Measurements from ENCODE around the gene CCDC141.
"Not testable (repeated sequence)": the region's sequence is repeated elsewhere in the genome, so short reads cannot be mapped to it uniquely, and the experiment has no call there.

The CCDC141 gene

DNA sequence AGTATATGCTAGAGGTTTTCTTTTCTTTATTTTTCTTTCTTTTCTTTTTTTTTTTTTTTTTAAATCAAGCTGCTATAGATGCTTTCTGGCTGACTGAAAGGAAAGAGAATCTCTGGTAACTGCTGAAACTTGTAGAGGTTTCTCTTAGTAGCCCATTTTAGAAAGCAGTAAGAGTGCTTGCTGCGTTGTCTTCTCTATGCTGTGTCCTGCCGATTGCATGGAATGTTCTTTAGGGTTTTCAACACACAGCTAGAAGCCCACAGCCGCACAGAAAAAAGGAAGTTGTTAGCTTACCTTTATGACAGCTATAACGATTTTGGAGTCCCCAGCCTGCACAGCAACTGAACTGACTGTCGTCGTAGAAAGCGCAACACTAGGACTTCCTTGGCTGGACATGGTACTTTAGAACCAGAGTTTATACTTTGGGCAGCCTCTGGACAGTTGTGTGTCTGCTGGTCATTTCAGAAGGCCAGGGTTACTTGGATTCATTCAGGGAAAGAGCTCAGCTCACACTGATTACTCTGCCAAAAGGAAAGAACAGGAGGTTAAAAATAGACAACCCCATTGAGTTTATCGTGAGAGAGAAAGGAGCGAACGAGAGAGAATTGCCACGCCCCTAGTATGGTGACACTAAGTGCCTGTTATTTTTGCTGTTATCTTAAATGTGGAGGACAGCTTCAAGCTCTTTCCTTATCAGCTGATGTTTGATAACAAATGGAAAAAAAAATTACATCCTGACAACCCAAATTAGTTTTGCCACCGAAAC is at the start of gene CCDC141:
Gene CCDC141 (minus strand): TSS at position 592 of the 766 bp plus-strand sequence. CDS start 196 bp downstream, at position 396.
- DNase-seq, result peak; percentile 18 to 27

- no peak for DNase-seq
Measured at GRCh38 chr2:179098080-179098689, 48.2 kb upstream of the CCDC141 start.

DNA sequence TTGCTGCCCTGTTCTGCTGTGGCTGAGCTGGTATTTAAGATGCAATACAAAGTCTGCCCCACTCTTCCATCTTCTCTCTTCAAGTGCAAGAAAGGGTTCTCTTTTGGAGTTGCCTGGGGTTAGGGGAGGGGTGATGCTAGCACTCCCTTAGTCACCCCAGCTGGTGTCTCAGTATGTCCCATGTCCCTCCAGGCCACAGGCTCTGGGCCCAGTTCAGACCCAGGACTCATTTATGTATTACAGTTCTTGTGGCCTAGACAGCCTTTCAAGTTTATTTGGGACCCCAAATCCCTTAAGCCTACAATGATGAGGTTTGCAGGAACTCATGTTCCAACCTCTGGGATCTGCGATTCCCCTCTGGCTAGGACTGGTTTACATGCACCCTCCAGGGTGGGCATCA is 47.2 kb upstream of the CCDC141 start:
- DNase-seq, result no peak

DNA sequence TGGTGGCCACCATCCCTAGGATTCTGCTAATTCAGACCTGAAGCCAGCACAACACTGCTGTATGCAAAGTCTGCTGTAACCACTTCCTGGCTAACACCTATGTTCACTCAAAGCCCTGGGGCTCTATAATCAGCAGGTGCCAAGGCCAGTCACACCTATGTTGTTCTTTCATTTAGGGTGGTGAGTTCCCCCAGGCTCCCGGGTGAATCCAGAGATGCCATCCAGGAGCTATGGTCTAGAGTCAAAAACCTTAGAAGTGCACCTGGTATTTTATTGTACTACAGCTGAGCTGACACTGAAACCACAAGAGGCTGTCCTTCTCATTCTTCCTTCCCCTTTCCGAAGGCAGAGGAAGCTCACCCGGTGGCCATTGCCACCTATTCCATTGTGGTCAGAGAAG is 46.2 kb upstream of the CCDC141 start:
- DNase-seq, result peak; percentile 22 to 26

GRCh38 chr2:179092912-179093311 is 43.0 kb upstream of the CCDC141 start:
- DNase-seq, result not testable (repeated sequence)

DNA sequence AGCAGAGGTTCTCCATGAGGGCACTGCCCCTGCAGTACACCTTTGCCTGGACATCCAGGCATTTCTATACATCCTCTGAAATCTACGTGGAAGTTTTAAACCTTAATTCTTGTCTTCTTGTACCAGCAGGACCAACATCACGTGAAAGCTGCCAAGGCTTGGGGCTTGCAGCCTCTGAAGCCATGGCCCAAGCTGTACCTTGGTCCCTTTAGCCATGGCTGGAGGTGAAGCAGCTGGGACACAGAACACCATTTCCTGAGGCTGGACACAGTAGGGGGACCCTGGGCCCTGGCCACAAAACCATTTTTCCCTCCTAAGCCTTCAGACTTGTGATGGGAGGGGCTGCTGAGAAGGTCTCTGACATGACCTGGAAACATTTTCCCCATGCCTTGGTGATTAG is 32.8 kb upstream of the CCDC141 start:
- DNase-seq, result no peak

DNA sequence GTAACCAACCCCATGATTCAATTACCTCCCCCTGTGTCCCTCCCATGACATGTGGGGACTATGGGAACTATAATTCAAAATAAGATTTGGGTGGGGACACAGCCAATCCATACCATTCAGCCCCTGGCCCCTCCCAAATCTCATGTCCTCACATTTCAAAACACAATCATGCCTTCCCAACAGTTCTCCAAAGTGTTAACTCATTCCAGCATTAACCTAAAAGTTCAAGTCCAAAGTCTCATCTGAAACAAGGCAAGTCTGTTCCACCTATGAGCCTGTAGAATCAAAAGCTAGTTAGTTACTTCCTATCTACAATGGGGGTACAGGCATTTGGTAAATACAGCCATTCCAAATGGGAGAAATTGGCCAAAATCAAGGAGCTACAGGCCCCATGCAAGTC is 32.0 kb upstream of the CCDC141 start:
- no peak for DNase-seq

- DNase-seq, result no peak
Measured at GRCh38 chr2:179072527-179072926, 22.6 kb upstream of the CCDC141 start.

DNA sequence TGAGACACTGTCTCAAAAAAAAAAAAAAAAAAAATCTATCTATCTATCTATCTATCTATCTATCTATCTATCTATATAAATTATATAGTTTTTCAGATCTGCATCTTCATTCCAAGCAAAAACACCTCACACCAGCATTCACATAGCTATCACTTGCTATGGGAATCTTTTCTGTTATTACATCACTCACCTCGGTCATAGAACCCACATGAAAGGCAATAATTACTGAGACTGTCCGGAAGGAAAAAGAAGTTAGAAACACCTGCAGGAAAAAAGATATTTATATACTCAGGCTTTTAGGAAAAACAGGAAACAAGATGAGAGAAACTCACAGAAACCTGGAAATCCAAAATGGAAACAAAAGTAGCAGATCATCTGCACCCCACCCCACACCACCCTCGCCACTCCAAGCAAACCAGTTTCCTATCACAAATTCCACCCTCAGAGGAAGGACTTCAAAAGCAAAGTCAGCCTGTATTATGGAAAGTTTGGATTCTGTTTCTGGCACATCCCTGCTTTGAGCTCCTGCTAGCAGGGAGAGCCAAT is 21.9 kb upstream of the CCDC141 start:
- DNase-seq, result no peak

GRCh38 chr2:179070895-179071294 is 21.0 kb upstream of the CCDC141 start:
- no peak for DNase-seq

GRCh38 chr2:179069685-179070084 is 19.7 kb upstream of the CCDC141 start:
- DNase-seq, result no peak

- no peak for DNase-seq
Measured at GRCh38 chr2:179068991-179069643, 19.2 kb upstream of the CCDC141 start.

GRCh38 chr2:179059026-179059700 is 9.2 kb upstream of the CCDC141 start:
- DNase-seq, result no peak

DNA sequence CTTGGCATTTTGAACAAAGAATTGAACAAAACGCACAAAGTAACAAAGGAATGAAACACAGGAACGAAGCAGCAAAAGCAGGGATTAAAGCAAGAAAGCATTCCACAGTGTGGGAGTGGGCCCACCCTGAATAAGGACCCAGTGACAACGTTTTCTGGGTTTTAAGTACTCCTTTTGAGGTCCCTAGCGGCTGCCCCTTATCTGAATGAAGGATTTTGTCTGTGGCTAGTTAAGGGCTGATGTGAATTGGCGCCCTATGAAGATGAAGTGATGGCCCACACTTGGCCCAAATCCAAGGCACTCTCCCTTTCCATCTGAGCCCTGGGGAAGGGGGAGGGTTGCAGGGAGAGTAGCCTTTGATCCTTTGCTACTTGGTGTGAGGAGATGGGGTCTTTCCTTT is 7.8 kb upstream of the CCDC141 start:
- no peak for DNase-seq

GRCh38 chr2:179053568-179053967 is 3.6 kb upstream of the CCDC141 start:
- DNase-seq, result not testable (repeated sequence)

- no peak for DNase-seq
Measured at GRCh38 chr2:179051250-179051649, 1.3 kb upstream of the CCDC141 start.

- DNase-seq, result no peak
Measured at GRCh38 chr2:179050755-179051154, 818 bp upstream of the CCDC141 start.

DNA sequence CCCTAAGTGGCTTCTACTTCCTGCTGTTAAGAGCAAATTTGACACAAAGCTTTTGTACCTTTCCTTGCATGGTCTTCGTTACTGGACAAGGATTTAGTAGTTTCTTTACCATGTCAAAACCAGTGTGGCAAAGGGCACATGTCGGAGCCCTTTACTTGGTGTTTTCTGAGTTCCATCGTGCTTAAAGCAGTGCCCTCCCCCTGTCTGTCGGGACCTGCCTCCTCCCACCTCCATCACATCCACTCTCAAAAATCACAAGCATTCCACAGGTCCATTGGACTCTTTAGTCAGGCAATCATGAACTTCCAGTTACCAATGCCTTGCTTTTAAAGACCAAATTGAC is 763 bp downstream of the CCDC141 start:
- peak in 1 of 2 donors; percentile 16 for DNase-seq

DNA sequence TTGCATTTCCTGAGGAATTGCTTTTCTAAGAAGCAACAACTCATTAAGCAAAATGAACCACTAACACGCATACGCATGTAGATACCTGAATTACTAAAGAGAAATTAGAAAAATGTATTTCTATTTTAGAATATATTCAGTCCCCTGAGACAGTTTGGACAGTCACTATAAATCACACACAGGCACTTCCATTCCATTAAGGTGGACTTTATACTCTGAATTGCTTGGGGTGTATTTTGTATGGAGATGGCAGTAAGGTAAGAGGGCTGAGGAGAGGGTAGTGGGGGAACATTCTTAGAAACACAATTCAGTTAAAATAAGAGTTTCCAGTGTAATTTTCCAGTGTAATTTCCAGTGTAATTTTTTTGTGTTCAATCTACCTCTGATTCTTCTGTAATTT is 1.8 kb downstream of the CCDC141 start:
- DNase-seq, result no peak

GRCh38 chr2:179045602-179046001 is 4.3 kb downstream of the CCDC141 start:
- DNase-seq, result not testable (repeated sequence)

GRCh38 chr2:179044500-179044899 is 5.4 kb downstream of the CCDC141 start:
- no peak for DNase-seq

GRCh38 chr2:179037807-179038206 is 12.1 kb downstream of the CCDC141 start:
- peak in 1 of 2 donors; percentile 13 for DNase-seq

DNA sequence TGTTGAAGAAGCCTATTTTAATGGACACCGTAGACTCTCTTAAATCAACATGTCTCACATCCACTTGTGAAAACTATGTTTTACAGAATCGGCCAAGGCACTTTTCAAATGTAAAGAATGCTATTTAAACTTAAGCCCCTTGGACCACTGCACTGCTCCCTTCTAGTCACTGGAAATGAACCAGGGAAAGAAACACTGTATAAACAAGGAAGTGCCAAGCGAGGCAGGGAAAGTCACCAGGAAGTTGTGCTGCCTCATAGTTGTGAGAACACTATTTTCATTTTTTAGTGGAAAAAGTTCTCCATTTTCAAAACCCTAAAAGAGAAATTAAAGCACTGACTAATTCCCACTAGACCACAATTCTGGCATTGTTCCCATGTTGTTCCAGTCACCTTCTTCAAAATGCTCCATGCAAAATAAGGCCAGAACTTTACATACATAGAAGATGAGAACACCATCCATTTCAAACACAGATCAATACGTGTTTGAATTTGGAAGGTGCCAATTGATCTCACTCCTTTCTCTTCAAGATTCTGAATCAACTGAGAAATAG is 13.5 kb downstream of the CCDC141 start:
- no peak for DNase-seq
